ENCODE measurements around the gene LGALS7B.
"Not testable (repeated sequence)": the region's sequence is repeated elsewhere in the genome, so short reads cannot be mapped to it uniquely, and the experiment has no call there.

The LGALS7B gene

GRCh38 chr19:38797781-38798180, 8.8 kb downstream of the LGALS7B start:
- H3K4me3 ChIP-seq (ENCODE audit: low read length in 2 of 2); H3K9me3 ChIP-seq (ENCODE audit: control insufficient read depth in 2 of 2, low read length in 2 of 2); H3K36me3 ChIP-seq (ENCODE audit: control insufficient read depth in 2 of 2, insufficient read depth in 2 of 2, low read length in 2 of 2); H3K27me3 ChIP-seq (ENCODE audit: control insufficient read depth in 1 of 2, insufficient read depth in 2 of 2, low read length in 2 of 2); H3K9ac ChIP-seq (ENCODE audit: low read length in 2 of 2); H3K4me1 ChIP-seq (ENCODE audit: control insufficient read depth, insufficient read depth, low read length); H3K27ac ChIP-seq (ENCODE audit: low read length): not testable (repeated sequence)

- Histone ChIP-seq H3K27ac (ENCODE audit: low read length) (no peak overlapping the region), H3K36me3 (ENCODE audit: control insufficient read depth in 2 of 2, insufficient read depth in 2 of 2, low read length in 2 of 2) (peaks cover 0 to 2% of the 10 kb centered on the region in 2 donors), H3K27me3 (ENCODE audit: control insufficient read depth in 1 of 2, insufficient read depth in 2 of 2, low read length in 2 of 2) (no peaks in the 10 kb centered on the region), H3K9me3 (ENCODE audit: control insufficient read depth in 2 of 2, low read length in 2 of 2) (no peaks in the 10 kb centered on the region), H3K4me1 (ENCODE audit: control insufficient read depth, insufficient read depth, low read length) (no peaks in the 10 kb centered on the region), H3K9ac (ENCODE audit: low read length in 2 of 2) (no peak overlapping the region), H3K4me3 (ENCODE audit: low read length in 2 of 2) (no peak overlapping the region)
Measured at GRCh38 chr19:38799104-38799503, 10.1 kb downstream of the LGALS7B start.

GRCh38 chr19:38800577-38801347, 11.8 kb downstream of the LGALS7B start:
- no peaks in the 10 kb centered on the region for H3K4me1 ChIP-seq (ENCODE audit: control insufficient read depth, insufficient read depth, low read length)
- H3K27me3 ChIP-seq (ENCODE audit: control insufficient read depth in 1 of 2, insufficient read depth in 2 of 2, low read length in 2 of 2), result no peaks in the 10 kb centered on the region
- H3K4me3 ChIP-seq (ENCODE audit: low read length in 2 of 2), result no peak overlapping the region
- H3K9ac ChIP-seq (ENCODE audit: low read length in 2 of 2), result no peak overlapping the region
- H3K36me3 ChIP-seq (ENCODE audit: control insufficient read depth in 2 of 2, insufficient read depth in 2 of 2, low read length in 2 of 2), result peaks cover 0 to 2% of the 10 kb centered on the region in 2 donors
- no peaks in the 10 kb centered on the region for H3K9me3 ChIP-seq (ENCODE audit: control insufficient read depth in 2 of 2, low read length in 2 of 2)
- no peak overlapping the region for H3K27ac ChIP-seq (ENCODE audit: low read length)

GRCh38 chr19:38801359-38802095, 12.5 kb downstream of the LGALS7B start:
- H3K4me3 ChIP-seq (ENCODE audit: low read length in 2 of 2), result no peak overlapping the region
- no peaks in the 10 kb centered on the region for H3K4me1 ChIP-seq (ENCODE audit: control insufficient read depth, insufficient read depth, low read length)
- no peaks in the 10 kb centered on the region for H3K27me3 ChIP-seq (ENCODE audit: control insufficient read depth in 1 of 2, insufficient read depth in 2 of 2, low read length in 2 of 2)
- no peak overlapping the region for H3K9ac ChIP-seq (ENCODE audit: low read length in 2 of 2)
- H3K9me3 ChIP-seq (ENCODE audit: control insufficient read depth in 2 of 2, low read length in 2 of 2), result no peaks in the 10 kb centered on the region
- no peak overlapping the region for H3K27ac ChIP-seq (ENCODE audit: low read length)
- peaks cover 0 to 2% of the 10 kb centered on the region in 2 donors for H3K36me3 ChIP-seq (ENCODE audit: control insufficient read depth in 2 of 2, insufficient read depth in 2 of 2, low read length in 2 of 2)

DNA sequence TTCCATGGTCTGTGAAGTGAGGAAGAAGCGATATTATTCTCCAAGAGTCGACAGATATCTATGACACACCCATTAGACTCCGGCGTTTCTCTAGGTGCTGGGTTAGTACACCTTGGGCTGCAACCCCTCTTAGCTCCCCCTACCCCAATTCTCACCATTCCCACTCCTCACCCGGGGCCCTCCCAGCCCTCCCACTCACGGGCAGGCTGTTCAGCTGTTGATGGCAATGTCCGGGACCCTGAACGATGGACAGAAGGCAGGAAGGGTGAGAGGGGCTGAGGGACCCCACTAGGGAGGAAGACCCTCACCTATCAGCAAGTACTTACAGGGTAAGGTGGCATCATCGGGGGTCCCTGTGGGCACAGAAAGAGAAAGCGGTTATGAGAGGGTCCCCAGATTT, 14.5 kb downstream of the LGALS7B start:
- H3K4me1 ChIP-seq (ENCODE audit: control insufficient read depth, insufficient read depth, low read length), result no peaks in the 10 kb centered on the region
- no peaks in the 10 kb centered on the region for H3K9me3 ChIP-seq (ENCODE audit: control insufficient read depth in 2 of 2, low read length in 2 of 2)
- H3K27me3 ChIP-seq (ENCODE audit: control insufficient read depth in 1 of 2, insufficient read depth in 2 of 2, low read length in 2 of 2), result no peaks in the 10 kb centered on the region
- H3K36me3 ChIP-seq (ENCODE audit: control insufficient read depth in 2 of 2, insufficient read depth in 2 of 2, low read length in 2 of 2), result peaks cover 0 to 2% of the 10 kb centered on the region in 2 donors
- H3K9ac ChIP-seq (ENCODE audit: low read length in 2 of 2), result no peak overlapping the region
- H3K4me3 ChIP-seq (ENCODE audit: low read length in 2 of 2), result no peak overlapping the region
- H3K27ac ChIP-seq (ENCODE audit: low read length), result no peak overlapping the region

GRCh38 chr19:38805180-38805579, 16.2 kb downstream of the LGALS7B start:
- Histone ChIP-seq H3K27me3 (ENCODE audit: control insufficient read depth in 1 of 2, insufficient read depth in 2 of 2, low read length in 2 of 2) (no peaks in the 10 kb centered on the region), H3K36me3 (ENCODE audit: control insufficient read depth in 2 of 2, insufficient read depth in 2 of 2, low read length in 2 of 2) (peaks cover 0 to 2% of the 10 kb centered on the region in 2 donors), H3K9ac (ENCODE audit: low read length in 2 of 2) (no peak overlapping the region), H3K9me3 (ENCODE audit: control insufficient read depth in 2 of 2, low read length in 2 of 2) (no peaks in the 10 kb centered on the region), H3K4me3 (ENCODE audit: low read length in 2 of 2) (no peak overlapping the region), H3K27ac (ENCODE audit: low read length) (no peak overlapping the region), H3K4me1 (ENCODE audit: control insufficient read depth, insufficient read depth, low read length) (no peaks in the 10 kb centered on the region)

GRCh38 chr19:38806371-38806770, 17.4 kb downstream of the LGALS7B start:
- Histone ChIP-seq H3K27ac (ENCODE audit: low read length) (no peak overlapping the region), H3K4me3 (ENCODE audit: low read length in 2 of 2) (no peak overlapping the region), H3K36me3 (ENCODE audit: control insufficient read depth in 2 of 2, insufficient read depth in 2 of 2, low read length in 2 of 2) (peaks cover 0 to 2% of the 10 kb centered on the region in 2 donors)

GRCh38 chr19:38807374-38808098, 18.5 kb downstream of the LGALS7B start:
- H3K9me3 ChIP-seq (ENCODE audit: control insufficient read depth in 2 of 2, low read length in 2 of 2); H3K4me3 ChIP-seq (ENCODE audit: low read length in 2 of 2); H3K4me1 ChIP-seq (ENCODE audit: control insufficient read depth, insufficient read depth, low read length); H3K27ac ChIP-seq (ENCODE audit: low read length); H3K9ac ChIP-seq (ENCODE audit: low read length in 2 of 2); H3K36me3 ChIP-seq (ENCODE audit: control insufficient read depth in 2 of 2, insufficient read depth in 2 of 2, low read length in 2 of 2); H3K27me3 ChIP-seq (ENCODE audit: control insufficient read depth in 1 of 2, insufficient read depth in 2 of 2, low read length in 2 of 2): not testable (repeated sequence)

More at GRCh38 chr19:38806371-38806770, 17.4 kb downstream of the LGALS7B start:
- H3K9me3 ChIP-seq (ENCODE audit: control insufficient read depth in 2 of 2, low read length in 2 of 2), result no peaks in the 10 kb centered on the region
- no peak overlapping the region for H3K9ac ChIP-seq (ENCODE audit: low read length in 2 of 2)
- no peaks in the 10 kb centered on the region for H3K27me3 ChIP-seq (ENCODE audit: control insufficient read depth in 1 of 2, insufficient read depth in 2 of 2, low read length in 2 of 2)
- H3K4me1 ChIP-seq (ENCODE audit: control insufficient read depth, insufficient read depth, low read length), result no peaks in the 10 kb centered on the region

DNA sequence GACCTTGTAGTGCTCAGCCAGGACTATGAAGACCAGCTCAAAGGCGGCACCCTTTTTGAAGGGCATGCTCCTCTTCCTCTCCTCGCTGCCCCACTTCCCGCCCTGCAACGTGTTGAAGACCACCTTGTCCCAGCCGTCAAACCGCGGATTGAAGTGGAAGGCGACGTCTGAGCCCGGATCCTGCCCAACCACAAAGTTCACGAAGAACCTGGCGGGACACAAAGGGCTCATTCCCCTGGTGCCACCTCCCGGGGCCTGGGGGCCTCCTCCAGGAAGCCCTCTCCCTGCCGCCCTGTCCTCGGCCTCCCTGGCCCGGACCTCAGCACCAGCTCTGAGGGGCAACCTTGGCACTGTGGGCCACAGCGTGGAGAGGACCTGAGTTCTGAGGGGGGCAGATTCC, 19.7 kb downstream of the LGALS7B start:
- Histone ChIP-seq H3K9ac (ENCODE audit: low read length in 2 of 2) (no peak overlapping the region), H3K4me1 (ENCODE audit: control insufficient read depth, insufficient read depth, low read length) (no peaks in the 10 kb centered on the region)

GRCh38 chr19:38809592-38810252, 20.7 kb downstream of the LGALS7B start:
- Histone ChIP-seq H3K4me1 (ENCODE audit: control insufficient read depth, insufficient read depth, low read length) (no peaks in the 10 kb centered on the region), H3K27ac (ENCODE audit: low read length) (no peak overlapping the region), H3K4me3 (ENCODE audit: low read length in 2 of 2) (no peak overlapping the region), H3K36me3 (ENCODE audit: control insufficient read depth in 2 of 2, insufficient read depth in 2 of 2, low read length in 2 of 2) (no peaks in the 10 kb centered on the region), H3K9me3 (ENCODE audit: control insufficient read depth in 2 of 2, low read length in 2 of 2) (no peaks in the 10 kb centered on the region), H3K27me3 (ENCODE audit: control insufficient read depth in 1 of 2, insufficient read depth in 2 of 2, low read length in 2 of 2) (no peaks in the 10 kb centered on the region), H3K9ac (ENCODE audit: low read length in 2 of 2) (no peak overlapping the region)

More for the DNA sequence above, 19.7 kb downstream of the LGALS7B start:
- Histone ChIP-seq H3K4me3 (ENCODE audit: low read length in 2 of 2) (no peak overlapping the region), H3K9me3 (ENCODE audit: control insufficient read depth in 2 of 2, low read length in 2 of 2) (no peaks in the 10 kb centered on the region), H3K27ac (ENCODE audit: low read length) (no peak overlapping the region), H3K36me3 (ENCODE audit: control insufficient read depth in 2 of 2, insufficient read depth in 2 of 2, low read length in 2 of 2) (no peaks in the 10 kb centered on the region), H3K27me3 (ENCODE audit: control insufficient read depth in 1 of 2, insufficient read depth in 2 of 2, low read length in 2 of 2) (no peaks in the 10 kb centered on the region)

All from stomach smooth muscle (tissue), 2 donors.